WTC11 (cell line): ENCODE results near the gene DMXL2. TPM values are rescaled to one million over a fixed set of nuclear protein-coding genes. Genes with fewer than 3 reads are reported as not detected.
"Not testable (repeated sequence)": the region's sequence is repeated elsewhere in the genome, so short reads cannot be mapped to it uniquely, and the experiment has no call there.

Experiments
- ATAC-seq: fragments of 200-7000 bp; cut with Tn5 transposase; 2 replicates; pipeline ENCODE4 v1.10.0; 2021; ENCODE audit warnings: mild to moderate bottlenecking, moderate library complexity
- CTCF ChIA-PET: fragments of 300-600 bp; sonication (Branson Sonifier 250); formaldehyde crosslinking; loops from one replicate; lab custom pipeline; 2021; ENCODE audit warnings: antibody characterized with exemption; lab: Charles Lee
- POLR2A ChIA-PET: fragments of 350-600 bp; sonication (Branson Sonifier 250); formaldehyde crosslinking; loops from one replicate; lab custom pipeline; 2021; ENCODE audit warnings: antibody characterized with exemption; lab: Charles Lee
- DNase-seq: peaks from one replicate; pipeline ENCODE4 v3.0.0; 2021; ENCODE audit warnings: low spot score
- H3K27ac Mint-ChIP-seq: 2 replicates; pipeline ENCODE4 v1.8.0; 2021; ENCODE audit warnings: mixed read lengths
- H3K27me3 Mint-ChIP-seq: 2 replicates; pipeline ENCODE4 v1.8.0; 2021; ENCODE audit warnings: low read depth, mild to moderate bottlenecking, moderate library complexity, mixed read lengths
- H3K36me3 Mint-ChIP-seq: 2 replicates; pipeline ENCODE4 v1.8.0; 2021; ENCODE audit warnings: mixed read lengths
- H3K4me1 Mint-ChIP-seq: 2 replicates; pipeline ENCODE4 v1.8.0; 2022; ENCODE audit warnings: mixed read lengths
- H3K4me3 Mint-ChIP-seq: 2 replicates; pipeline ENCODE4 v1.8.0; 2021; ENCODE audit warnings: mild to moderate bottlenecking, moderate library complexity, mixed read lengths
- H3K9me3 Mint-ChIP-seq: 2 replicates; pipeline ENCODE4 v1.8.0; 2021; ENCODE audit warnings: mixed read lengths
- ATF1 ChIP-seq: sonication (generic); formaldehyde crosslinking; IDR thresholded peaks from 2 replicates; pipeline ENCODE4 v1.8.1; 2023; ENCODE audit warnings: mild to moderate bottlenecking, moderate library complexity, missing genetic modification reagents
- ELF4 ChIP-seq: sonication (generic); formaldehyde crosslinking; IDR thresholded peaks from 2 replicates; pipeline ENCODE4 v1.8.1; 2022; ENCODE audit warnings: low read depth, mild to moderate bottlenecking, moderate library complexity, missing genetic modification reagents
- ETV6 ChIP-seq: sonication (generic); formaldehyde crosslinking; IDR thresholded peaks from 2 replicates; pipeline ENCODE4 v1.8.1; 2022; ENCODE audit warnings: mild to moderate bottlenecking, missing genetic modification reagents
- IRF2 ChIP-seq: sonication (generic); formaldehyde crosslinking; IDR thresholded peaks from 2 replicates; pipeline ENCODE4 v1.8.0; 2022; ENCODE audit warnings: low read depth, missing genetic modification reagents, borderline replicate concordance
- RELA ChIP-seq: sonication (generic); formaldehyde crosslinking; IDR thresholded peaks from 2 replicates; pipeline ENCODE4 v1.8.1; 2022; ENCODE audit warnings: missing genetic modification reagents, mild to moderate bottlenecking, borderline replicate concordance
- TP53 ChIP-seq: sonication (generic); formaldehyde crosslinking; IDR thresholded peaks from 2 replicates; pipeline ENCODE4 v1.8.1; 2023; ENCODE audit warnings: mild to moderate bottlenecking, missing genetic modification reagents
- ZNF121 ChIP-seq: sonication (generic); formaldehyde crosslinking; IDR thresholded peaks from 2 replicates; pipeline ENCODE4 v1.8.0; 2023; ENCODE audit warnings: missing genetic modification reagents
- ZNF232 ChIP-seq: sonication (generic); formaldehyde crosslinking; IDR thresholded peaks from 2 replicates; pipeline ENCODE4 v1.8.0; 2022; ENCODE audit warnings: mild to moderate bottlenecking, missing genetic modification reagents
- total RNA-seq: library from RNA; stranded (reverse); gene quantifications from 3 replicates; pipeline ENCODE4 v1.2.3, GENCODE V29; 2021
- TF ChIP-seq, protein P1 (sequence below): sonication (generic); formaldehyde crosslinking; IDR thresholded peaks from 2 replicates; pipeline ENCODE4 v1.8.0; 2022; ENCODE audit warnings: mild to moderate bottlenecking, missing genetic modification reagents
- TF ChIP-seq, protein P2 (sequence below): sonication (generic); formaldehyde crosslinking; IDR thresholded peaks from 2 replicates; pipeline ENCODE4 v1.8.1; 2023; ENCODE audit warnings: mild to moderate bottlenecking, missing genetic modification reagents, borderline replicate concordance
- TF ChIP-seq, protein P3 (sequence below): sonication (generic); formaldehyde crosslinking; IDR thresholded peaks from 2 replicates; pipeline ENCODE4 v1.8.1; 2023; ENCODE audit warnings: mild to moderate bottlenecking, missing genetic modification reagents, moderate library complexity
- TF ChIP-seq, protein P4 (sequence below): fragments of 200-600 bp; IDR thresholded peaks from 2 replicates; pipeline ENCODE4 v1.8.0; 2022; ENCODE audit warnings: antibody characterized with exemption

DMXL2 gene
- total RNA-seq, 1 experiment from 2014 or later = 10.4 TPM

DNA sequence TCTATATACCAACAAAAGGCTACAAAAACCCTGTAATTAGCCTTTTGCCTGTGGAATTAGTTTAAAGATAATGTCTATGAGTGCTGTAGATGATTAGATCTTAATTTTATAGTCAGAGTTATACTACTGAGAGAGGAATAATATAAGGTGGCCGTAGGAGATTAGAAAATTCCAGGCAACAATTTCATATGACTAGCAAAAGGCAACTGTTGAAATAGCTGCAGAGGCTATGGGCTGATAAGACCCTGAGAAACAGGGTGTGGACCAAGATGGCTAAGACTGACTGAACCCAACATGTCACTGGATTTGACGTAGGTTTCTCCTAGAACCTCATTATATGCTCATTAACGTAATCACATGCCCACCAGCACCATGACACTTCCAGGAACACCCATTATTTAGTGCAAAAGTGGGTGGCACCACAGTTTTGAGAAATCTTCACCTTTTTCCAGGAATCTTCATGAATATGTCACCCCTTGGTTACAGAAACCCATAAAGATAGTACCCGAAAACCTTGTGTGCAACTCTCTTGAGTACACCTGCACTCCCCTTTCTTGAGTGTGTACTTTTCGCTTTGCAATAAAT, 29.6 kb upstream of the DMXL2 start (continued):
- TF ChIP-seq, protein P1, sequence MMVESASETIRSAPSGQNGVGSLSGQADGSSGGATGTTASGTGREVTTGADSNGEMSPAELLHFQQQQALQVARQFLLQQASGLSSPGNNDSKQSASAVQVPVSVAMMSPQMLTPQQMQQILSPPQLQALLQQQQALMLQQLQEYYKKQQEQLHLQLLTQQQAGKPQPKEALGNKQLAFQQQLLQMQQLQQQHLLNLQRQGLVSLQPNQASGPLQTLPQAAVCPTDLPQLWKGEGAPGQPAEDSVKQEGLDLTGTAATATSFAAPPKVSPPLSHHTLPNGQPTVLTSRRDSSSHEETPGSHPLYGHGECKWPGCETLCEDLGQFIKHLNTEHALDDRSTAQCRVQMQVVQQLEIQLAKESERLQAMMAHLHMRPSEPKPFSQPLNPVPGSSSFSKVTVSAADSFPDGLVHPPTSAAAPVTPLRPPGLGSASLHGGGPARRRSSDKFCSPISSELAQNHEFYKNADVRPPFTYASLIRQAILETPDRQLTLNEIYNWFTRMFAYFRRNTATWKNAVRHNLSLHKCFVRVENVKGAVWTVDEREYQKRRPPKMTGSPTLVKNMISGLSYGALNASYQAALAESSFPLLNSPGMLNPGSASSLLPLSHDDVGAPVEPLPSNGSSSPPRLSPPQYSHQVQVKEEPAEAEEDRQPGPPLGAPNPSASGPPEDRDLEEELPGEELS = no peak
- TF ChIP-seq ETV6 (CRISPR knock-in tag) (no peak), ELF4 (CRISPR knock-in tag) (no peak), ZNF121 (no peak), TP53 (no peak), IRF2 (CRISPR knock-in tag) (no peak), ZNF232 (no peak), ATF1 (CRISPR knock-in tag) (no peak)
- TF ChIP-seq, protein P2, sequence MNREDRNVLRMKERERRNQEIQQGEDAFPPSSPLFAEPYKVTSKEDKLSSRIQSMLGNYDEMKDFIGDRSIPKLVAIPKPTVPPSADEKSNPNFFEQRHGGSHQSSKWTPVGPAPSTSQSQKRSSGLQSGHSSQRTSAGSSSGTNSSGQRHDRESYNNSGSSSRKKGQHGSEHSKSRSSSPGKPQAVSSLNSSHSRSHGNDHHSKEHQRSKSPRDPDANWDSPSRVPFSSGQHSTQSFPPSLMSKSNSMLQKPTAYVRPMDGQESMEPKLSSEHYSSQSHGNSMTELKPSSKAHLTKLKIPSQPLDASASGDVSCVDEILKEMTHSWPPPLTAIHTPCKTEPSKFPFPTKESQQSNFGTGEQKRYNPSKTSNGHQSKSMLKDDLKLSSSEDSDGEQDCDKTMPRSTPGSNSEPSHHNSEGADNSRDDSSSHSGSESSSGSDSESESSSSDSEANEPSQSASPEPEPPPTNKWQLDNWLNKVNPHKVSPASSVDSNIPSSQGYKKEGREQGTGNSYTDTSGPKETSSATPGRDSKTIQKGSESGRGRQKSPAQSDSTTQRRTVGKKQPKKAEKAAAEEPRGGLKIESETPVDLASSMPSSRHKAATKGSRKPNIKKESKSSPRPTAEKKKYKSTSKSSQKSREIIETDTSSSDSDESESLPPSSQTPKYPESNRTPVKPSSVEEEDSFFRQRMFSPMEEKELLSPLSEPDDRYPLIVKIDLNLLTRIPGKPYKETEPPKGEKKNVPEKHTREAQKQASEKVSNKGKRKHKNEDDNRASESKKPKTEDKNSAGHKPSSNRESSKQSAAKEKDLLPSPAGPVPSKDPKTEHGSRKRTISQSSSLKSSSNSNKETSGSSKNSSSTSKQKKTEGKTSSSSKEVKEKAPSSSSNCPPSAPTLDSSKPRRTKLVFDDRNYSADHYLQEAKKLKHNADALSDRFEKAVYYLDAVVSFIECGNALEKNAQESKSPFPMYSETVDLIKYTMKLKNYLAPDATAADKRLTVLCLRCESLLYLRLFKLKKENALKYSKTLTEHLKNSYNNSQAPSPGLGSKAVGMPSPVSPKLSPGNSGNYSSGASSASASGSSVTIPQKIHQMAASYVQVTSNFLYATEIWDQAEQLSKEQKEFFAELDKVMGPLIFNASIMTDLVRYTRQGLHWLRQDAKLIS = no peak
- TF ChIP-seq, protein P3, sequence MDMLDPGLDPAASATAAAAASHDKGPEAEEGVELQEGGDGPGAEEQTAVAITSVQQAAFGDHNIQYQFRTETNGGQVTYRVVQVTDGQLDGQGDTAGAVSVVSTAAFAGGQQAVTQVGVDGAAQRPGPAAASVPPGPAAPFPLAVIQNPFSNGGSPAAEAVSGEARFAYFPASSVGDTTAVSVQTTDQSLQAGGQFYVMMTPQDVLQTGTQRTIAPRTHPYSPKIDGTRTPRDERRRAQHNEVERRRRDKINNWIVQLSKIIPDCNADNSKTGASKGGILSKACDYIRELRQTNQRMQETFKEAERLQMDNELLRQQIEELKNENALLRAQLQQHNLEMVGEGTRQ (CRISPR knock-in tag) = no peak

DNA sequence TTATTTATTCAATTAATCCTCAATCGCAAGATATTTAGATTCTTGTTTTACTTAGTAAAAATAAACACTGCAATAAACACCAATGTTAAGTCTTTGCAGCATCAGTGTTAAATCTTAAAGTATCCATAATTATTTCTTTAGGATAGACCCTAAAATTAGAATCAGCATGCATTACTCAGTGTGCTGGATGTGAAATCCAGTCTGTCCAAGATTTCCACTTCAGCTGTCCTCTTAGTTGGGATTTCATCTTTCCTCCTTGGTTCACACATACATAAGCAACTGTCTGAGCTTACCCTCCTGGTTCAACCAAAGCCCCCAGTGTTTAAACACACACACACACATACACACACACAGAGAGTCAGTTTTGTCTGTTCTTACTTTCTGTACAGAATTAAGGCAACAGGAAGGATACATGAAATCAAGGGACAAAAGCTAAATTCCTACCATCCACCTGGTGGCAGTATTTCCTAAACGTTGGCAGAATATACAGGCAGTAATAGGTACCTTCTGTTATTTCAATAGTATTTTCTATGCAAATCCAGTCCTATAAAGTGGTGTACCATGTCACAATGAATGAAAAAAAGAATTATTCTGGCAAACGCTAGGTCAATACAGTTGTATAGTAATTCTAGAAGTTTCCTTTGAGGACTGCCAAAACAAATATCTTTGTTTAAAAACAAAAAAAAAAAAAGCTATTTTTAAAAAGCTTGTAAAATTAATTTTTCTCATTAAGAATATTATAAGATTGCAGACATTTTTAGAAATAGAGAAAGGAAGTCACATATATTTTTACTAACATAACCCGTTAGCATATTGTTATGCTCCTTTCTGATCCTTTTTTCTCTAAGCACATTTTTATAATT, 27.3 kb upstream of the DMXL2 start:
- ChIA-PET POLR2A (interaction anchor here (0.7 to 1.0 kb wide), 2 partner anchors 107 to 127 kb away, joined by 3 to 5 read pairs; no protein-coding TSS in a partner anchor), CTCF (interaction anchor here (0.5 to 3.8 kb wide), 36 partner anchors 9 to 1081 kb away, joined by 3 to 181 read pairs (median 4); partner anchors contain the start of genes DMXL2, LYSMD2 and SCG3)
- H3K27me3 Mint-ChIP-seq = no peaks in the 10 kb centered on the region
- H3K4me1 Mint-ChIP-seq = peaks cover 6% of the 10 kb centered on the region
- no peak overlapping the region for H3K4me3 Mint-ChIP-seq
- no peaks in the 10 kb centered on the region for H3K9me3 Mint-ChIP-seq
- H3K36me3 Mint-ChIP-seq = no peaks in the 10 kb centered on the region
- TF ChIP-seq, protein P4, sequence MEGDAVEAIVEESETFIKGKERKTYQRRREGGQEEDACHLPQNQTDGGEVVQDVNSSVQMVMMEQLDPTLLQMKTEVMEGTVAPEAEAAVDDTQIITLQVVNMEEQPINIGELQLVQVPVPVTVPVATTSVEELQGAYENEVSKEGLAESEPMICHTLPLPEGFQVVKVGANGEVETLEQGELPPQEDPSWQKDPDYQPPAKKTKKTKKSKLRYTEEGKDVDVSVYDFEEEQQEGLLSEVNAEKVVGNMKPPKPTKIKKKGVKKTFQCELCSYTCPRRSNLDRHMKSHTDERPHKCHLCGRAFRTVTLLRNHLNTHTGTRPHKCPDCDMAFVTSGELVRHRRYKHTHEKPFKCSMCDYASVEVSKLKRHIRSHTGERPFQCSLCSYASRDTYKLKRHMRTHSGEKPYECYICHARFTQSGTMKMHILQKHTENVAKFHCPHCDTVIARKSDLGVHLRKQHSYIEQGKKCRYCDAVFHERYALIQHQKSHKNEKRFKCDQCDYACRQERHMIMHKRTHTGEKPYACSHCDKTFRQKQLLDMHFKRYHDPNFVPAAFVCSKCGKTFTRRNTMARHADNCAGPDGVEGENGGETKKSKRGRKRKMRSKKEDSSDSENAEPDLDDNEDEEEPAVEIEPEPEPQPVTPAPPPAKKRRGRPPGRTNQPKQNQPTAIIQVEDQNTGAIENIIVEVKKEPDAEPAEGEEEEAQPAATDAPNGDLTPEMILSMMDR = peak; percentile 50
- TF ChIP-seq RELA (CRISPR knock-in tag) = no peak
- peak; percentile 83 for ATAC-seq
- H3K27ac Mint-ChIP-seq = no peak overlapping the region
- no peak for DNase-seq

DNA sequence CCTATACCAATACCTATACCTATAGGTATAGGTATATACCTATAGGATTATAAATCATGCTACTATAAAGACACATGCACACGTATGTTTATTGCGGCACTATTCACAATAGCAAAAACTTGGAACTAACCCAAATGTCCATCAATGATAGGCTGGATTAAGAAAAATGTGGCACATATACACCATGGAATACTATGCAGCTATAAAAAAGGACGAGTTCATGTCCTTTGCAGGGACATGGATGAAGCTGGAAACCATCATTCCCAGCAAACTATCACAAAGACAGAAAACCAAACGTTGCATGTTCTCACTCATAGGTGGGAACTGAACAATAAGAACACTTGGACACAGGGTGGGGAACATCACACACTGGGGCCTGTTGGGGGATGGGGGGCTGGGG, 26.1 kb upstream of the DMXL2 start:
- H3K27me3 Mint-ChIP-seq, DNase-seq, H3K9me3 Mint-ChIP-seq, H3K27ac Mint-ChIP-seq, H3K4me3 Mint-ChIP-seq, POLR2A ChIA-PET, ATAC-seq, H3K4me1 Mint-ChIP-seq, H3K36me3 Mint-ChIP-seq: not testable (repeated sequence)
- CTCF ChIA-PET = interaction anchor here (3.6 to 3.8 kb wide), 2 partner anchors 128 kb away, joined by 23 to 181 read pairs; no protein-coding TSS in a partner anchor

DNA sequence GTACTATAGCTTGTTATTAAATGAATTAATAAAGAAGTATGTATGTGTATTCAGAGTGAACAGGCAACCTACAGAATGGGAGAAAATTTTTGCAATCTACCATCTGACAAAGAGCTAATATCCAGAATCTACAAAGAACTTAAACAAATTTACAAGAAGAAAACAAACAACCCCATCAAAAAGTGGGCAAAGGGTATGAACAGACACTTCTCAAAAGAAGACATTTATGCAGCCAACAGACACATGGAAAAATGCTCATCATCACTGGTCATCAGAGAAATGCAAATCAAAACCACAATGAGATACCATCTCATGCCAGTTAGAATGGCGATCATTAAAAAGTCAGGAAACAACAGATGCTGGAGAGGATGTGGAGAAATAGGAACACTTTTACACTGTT, 25.5 kb upstream of the DMXL2 start:
- H3K4me3 Mint-ChIP-seq, H3K4me1 Mint-ChIP-seq, H3K36me3 Mint-ChIP-seq, H3K27ac Mint-ChIP-seq, DNase-seq, H3K9me3 Mint-ChIP-seq, POLR2A ChIA-PET, ATAC-seq, H3K27me3 Mint-ChIP-seq: not testable (repeated sequence)
- CTCF ChIA-PET = interaction anchor here (3.6 kb wide), 1 partner anchor 128 kb away, joined by 23 read pairs; no protein-coding TSS in a partner anchor
